Transverse colon (tissue), 4 donors: ENCODE data around the gene SYNE2. TPM values are rescaled to one million over a fixed set of nuclear protein-coding genes. Genes with fewer than 3 reads are reported as not detected.

Experiments used
- DNase-seq: peaks from one replicate; pipeline ENCODE4 v3.0.0-alpha.2; 2019
- H3K27ac ChIP-seq, 4 donors: fragments of 200-600 bp; sonication (generic); 2 replicates each; pipeline ENCODE4 v1.5.1; 2016 to 2018; ENCODE audit warnings: inconsistent platforms in 4 of 4
- H3K27me3 ChIP-seq: fragments of 200-600 bp; sonication (generic); 2 replicates; pipeline ENCODE4 v1.5.1; 2017; ENCODE audit warnings: inconsistent platforms
- H3K36me3 ChIP-seq, 4 donors: fragments of 200-600 bp; sonication (generic); 2 replicates each; pipeline ENCODE4 v1.5.1; 2017 to 2019; ENCODE audit warnings: inconsistent platforms in 4 of 4
- H3K4me1 ChIP-seq, 4 donors: fragments of 200-600 bp; sonication (generic); 2 replicates each; pipeline ENCODE4 v1.5.1; 2017 to 2020; ENCODE audit warnings: inconsistent platforms in 4 of 4
- H3K4me3 ChIP-seq, 4 donors: fragments of 200-600 bp; sonication (generic); 1 replicate in 1 of 4; 2 replicates in 3 of 4; pipeline versions ENCODE4 v1.5.1 to v1.6.1; 2017 to 2019; ENCODE audit warnings: inconsistent platforms in 4 of 4
- H3K9me3 ChIP-seq, 2 donors: fragments of 200-600 bp; sonication (generic); 2 replicates each; pipeline ENCODE4 v1.5.1; 2017 to 2019; ENCODE audit warnings: inconsistent platforms in 2 of 2
- EP300 ChIP-seq: sonication (generic); formaldehyde crosslinking; IDR thresholded peaks from one replicate; pipeline ENCODE4 v1.6.1; 2017; ENCODE audit warnings: antibody characterized with exemption, low read depth
- POLR2A ChIP-seq: fragments of 450-650 bp; IDR thresholded peaks from one replicate; pipeline ENCODE4 v1.6.1; 2016; ENCODE audit warnings: antibody characterized with exemption, mild to moderate bottlenecking, moderate library complexity
- POLR2AphosphoS5 ChIP-seq, 3 donors: sonication (generic); formaldehyde crosslinking; IDR thresholded peaks; one replicate each; pipeline ENCODE4 v1.6.1; 2016; ENCODE audit warnings: antibody characterized with exemption in 3 of 3
- WGBS, 2 donors: methylation state at CpG; one replicate each; pipeline ENCODE4 v1.1.5; 2018; ENCODE audit warnings: low coverage in 1 of 2; 5-methylcytosine and 5-hydroxymethylcytosine counted together
- in situ Hi-C, 4 donors: fragments of 200-750 bp; cut with MboI; loops; one replicate each; pipeline versions ENCODE4 v1.15.0 to v1.15.1; 2017; ENCODE audit warnings: low sequenced_read_pairs in 3 of 4, low pct_ligation_motif_present in 1 of 4, low pct_unique_long_range_greater_than_20kb in 1 of 4
- intact Hi-C: fragments of 100-400 bp; cut with DNase I; formaldehyde crosslinking; loops from one replicate; pipeline ENCODE4 v1.15.1; 2023; ENCODE audit warnings: low total_unique reads
- total RNA-seq, 4 donors: library from RNA; depleted of rRNA; stranded (reverse); fragments of >200 nt; gene quantifications; one replicate each; pipeline ENCODE4 v1.1.0, GENCODE V29; 2016
- TF ChIP-seq, protein P1 (sequence below), 5 experiments: fragments of 200-600 bp in 3 of 5; fragments of 450-650 bp in 2 of 5; sonication (generic) in 3 of 5; IDR thresholded peaks; 1 replicate in 2 of 5; 2 replicates in 3 of 5; pipeline ENCODE4 v1.5.1; 2016 to 2017; ENCODE audit warnings: antibody characterized with exemption in 5 of 5, inconsistent platforms in 3 of 5, mild to moderate bottlenecking in 2 of 5, moderate library complexity in 1 of 5

SYNE2 gene
- total RNA-seq, 4 donors from 2014 or later: 242 to 491 (median 304) TPM

DNA sequence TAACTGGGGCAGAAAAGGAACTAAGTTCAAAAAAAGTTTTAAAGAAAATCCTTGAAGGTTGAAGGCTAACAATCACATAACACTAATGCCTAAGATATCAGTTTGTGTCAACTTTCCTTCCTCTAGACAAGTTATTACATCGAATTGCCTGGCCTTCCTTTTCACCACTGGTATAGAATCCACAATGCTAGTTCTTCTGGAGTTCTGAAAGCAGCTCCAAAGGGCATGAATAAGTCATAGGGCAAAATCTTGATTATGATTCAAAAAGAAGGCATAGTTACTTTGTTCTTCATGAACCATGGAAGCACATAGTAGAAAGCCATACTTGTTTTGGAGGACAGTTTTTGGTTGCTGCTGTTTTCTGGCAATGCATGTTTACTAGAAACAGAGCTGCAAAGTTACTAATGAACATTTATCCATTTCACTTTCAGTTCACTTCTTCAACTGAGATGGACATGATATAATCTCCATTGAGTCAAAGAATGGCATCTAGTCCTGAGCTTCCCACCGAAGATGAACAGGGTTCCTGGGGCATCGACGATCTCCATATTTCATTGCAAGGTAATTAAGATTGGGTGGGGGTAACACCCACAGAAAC, 56.0 kb downstream of the SYNE2 start:
- Histone ChIP-seq H3K27me3 (no peaks in the 10 kb centered on the region), H3K9me3 (no peaks in the 10 kb centered on the region), H3K4me1 (peaks cover 0 to 10% (median 5%) of the 10 kb centered on the region in 4 donors), H3K36me3 (no peaks in the 10 kb centered on the region), H3K27ac (peak overlapping the region in 1 of 4 donors; percentile 18), H3K4me3 (peak overlapping the region in 1 of 4 donors; percentile 22)
- intact Hi-C loops (loop anchor here (10.0 kb wide), 1 partner anchor 54 kb away; the partner anchor contains the start of gene SYNE2), in situ Hi-C loops (no loop called here)
- DNase-seq: no peak
- no peak for TF ChIP-seq POLR2A
- no peak for TF ChIP-seq POLR2AphosphoS5 (IDR thresholded peaks at IDR 0.05)
- TF ChIP-seq, protein P1, sequence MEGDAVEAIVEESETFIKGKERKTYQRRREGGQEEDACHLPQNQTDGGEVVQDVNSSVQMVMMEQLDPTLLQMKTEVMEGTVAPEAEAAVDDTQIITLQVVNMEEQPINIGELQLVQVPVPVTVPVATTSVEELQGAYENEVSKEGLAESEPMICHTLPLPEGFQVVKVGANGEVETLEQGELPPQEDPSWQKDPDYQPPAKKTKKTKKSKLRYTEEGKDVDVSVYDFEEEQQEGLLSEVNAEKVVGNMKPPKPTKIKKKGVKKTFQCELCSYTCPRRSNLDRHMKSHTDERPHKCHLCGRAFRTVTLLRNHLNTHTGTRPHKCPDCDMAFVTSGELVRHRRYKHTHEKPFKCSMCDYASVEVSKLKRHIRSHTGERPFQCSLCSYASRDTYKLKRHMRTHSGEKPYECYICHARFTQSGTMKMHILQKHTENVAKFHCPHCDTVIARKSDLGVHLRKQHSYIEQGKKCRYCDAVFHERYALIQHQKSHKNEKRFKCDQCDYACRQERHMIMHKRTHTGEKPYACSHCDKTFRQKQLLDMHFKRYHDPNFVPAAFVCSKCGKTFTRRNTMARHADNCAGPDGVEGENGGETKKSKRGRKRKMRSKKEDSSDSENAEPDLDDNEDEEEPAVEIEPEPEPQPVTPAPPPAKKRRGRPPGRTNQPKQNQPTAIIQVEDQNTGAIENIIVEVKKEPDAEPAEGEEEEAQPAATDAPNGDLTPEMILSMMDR (IDR thresholded peaks at IDR 0.05): no peak
- no peak for TF ChIP-seq EP300
- WGBS, 2 donors: 43 to 76% methylated on average over 1 to 4 of the region's 4 CpGs

DNA sequence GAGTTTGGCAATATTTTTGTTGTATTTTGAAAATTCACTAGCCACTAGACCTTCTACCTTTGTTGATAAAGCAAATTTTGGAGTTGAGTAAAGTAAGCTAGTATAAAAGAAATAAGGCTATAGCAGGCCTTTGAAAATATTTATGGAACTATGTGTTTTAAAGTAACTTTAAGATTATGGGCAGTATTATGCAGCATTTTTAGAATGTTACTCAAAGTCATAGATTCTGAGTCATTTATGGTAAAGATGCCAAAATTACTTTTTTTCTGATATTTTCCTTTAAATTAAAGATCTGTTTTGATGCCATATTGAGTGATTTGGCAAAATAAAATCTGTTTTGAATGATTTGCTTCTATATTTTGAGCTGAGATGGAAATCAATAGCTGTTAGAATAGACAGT, 57.2 kb downstream of the SYNE2 start:
- no peak for DNase-seq
- intact Hi-C loops: loop anchor here (10.0 kb wide), 1 partner anchor 55 kb away; the partner anchor contains the start of gene SYNE2
- Histone ChIP-seq H3K27ac (no peak overlapping the region), H3K4me3 (no peak overlapping the region), H3K27me3 (no peaks in the 10 kb centered on the region), H3K36me3 (no peaks in the 10 kb centered on the region), H3K4me1 (peaks cover 0 to 10% (median 5%) of the 10 kb centered on the region in 4 donors), H3K9me3 (no peaks in the 10 kb centered on the region)
- in situ Hi-C loops: no loop called here
- TF ChIP-seq, protein P1 (IDR thresholded peaks at IDR 0.05): no peak
- TF ChIP-seq POLR2A (no peak), POLR2AphosphoS5 (IDR thresholded peaks at IDR 0.05) (no peak), EP300 (no peak)

DNA sequence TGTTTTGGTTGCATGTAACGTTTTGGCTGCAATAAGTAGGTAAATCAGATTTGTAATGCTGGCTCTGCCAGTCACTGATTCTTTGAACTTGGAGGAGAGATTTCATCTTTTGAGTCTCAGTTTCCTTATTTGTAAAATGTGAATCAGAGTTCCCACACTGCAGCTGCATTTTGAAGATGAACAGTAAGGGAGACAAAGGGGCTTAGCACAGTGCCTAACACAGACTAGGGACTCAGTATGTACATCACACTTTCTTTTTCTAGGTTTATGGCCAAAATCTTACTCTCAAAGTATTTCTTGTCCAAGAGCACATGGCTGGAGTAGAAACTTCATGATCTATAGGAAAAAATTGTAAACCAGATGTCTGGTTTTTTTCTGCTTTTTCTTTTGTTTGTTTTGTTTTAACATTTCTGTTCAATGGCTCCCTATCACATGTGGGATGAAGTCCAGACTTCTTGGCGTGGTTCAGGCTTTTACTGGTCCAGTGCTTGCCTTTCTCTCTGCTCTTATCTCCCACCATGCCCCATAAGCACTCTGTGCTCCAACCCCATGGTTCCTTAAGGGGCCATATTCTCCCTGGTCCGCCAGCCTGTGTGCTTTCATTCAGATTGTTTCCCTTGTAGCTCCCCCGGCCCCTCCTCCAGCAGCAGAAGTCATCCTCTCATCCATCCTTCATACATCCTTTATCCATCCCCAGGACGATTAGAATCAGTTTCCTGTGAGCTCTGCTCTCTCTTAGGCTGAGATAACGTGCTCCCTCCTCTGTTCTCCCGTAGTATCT, 58.0 kb downstream of the SYNE2 start:
- 70 to 76% methylated on average over 5 to 7 of the region's 7 CpGs for WGBS, 2 donors
- Histone ChIP-seq H3K4me3 (no peak overlapping the region), H3K27ac (no peak overlapping the region), H3K27me3 (no peaks in the 10 kb centered on the region), H3K4me1 (peaks cover 0 to 10% (median 5%) of the 10 kb centered on the region in 4 donors), H3K36me3 (no peaks in the 10 kb centered on the region), H3K9me3 (no peaks in the 10 kb centered on the region)
- DNase-seq: no peak
- in situ Hi-C loops: no loop called here
- intact Hi-C loops: no loop called here
- TF ChIP-seq EP300: no peak
- TF ChIP-seq, protein P1 (IDR thresholded peaks at IDR 0.05): no peak
- TF ChIP-seq POLR2A: no peak

DNA sequence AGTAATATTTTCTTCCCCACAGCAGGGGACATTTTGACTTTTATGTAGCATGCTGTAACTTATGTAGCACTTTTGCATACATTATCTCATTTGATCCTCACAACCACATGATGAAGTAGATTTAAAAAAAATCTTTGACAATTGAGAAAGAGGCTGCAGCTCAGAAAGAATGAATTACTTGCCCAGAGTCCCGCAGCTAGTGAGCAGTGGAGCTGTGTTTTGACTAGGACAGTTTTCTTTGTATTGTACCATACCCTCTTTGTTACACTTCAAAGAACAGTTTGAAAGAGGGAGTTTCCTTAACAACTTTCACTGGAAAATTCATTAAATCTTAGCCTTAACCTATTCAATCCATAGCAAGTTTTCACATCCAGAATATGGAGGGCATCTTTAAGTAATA, 58.6 kb downstream of the SYNE2 start:
- DNase-seq: no peak
- intact Hi-C loops: no loop called here
- Histone ChIP-seq H3K27ac (no peak overlapping the region), H3K27me3 (no peaks in the 10 kb centered on the region), H3K9me3 (no peaks in the 10 kb centered on the region), H3K36me3 (no peaks in the 10 kb centered on the region), H3K4me1 (peaks cover 0 to 10% (median 5%) of the 10 kb centered on the region in 4 donors), H3K4me3 (no peak overlapping the region)
- WGBS, 2 donors: 80 to 81% methylated on average over 1 of the region's 1 CpG
- in situ Hi-C loops: no loop called here
- no peak for TF ChIP-seq POLR2A
- TF ChIP-seq, protein P1 (IDR thresholded peaks at IDR 0.05): no peak
- no peak for TF ChIP-seq POLR2AphosphoS5 (IDR thresholded peaks at IDR 0.05)
- TF ChIP-seq EP300: no peak
